H1 (cell line): ENCODE measurements around the gene MMP20. TPM values are rescaled to one million over a fixed set of nuclear protein-coding genes. Genes with fewer than 3 reads are reported as not detected.

ENCODE experiments used
- CTCF ChIA-PET: fragments of 300-600 bp; sonication (Branson Sonifier 250); formaldehyde crosslinking; loops from one replicate; lab custom pipeline; 2021; ENCODE audit not compliant: partially characterized antibody; lab: Charles Lee
- POLR2A ChIA-PET: fragments of 300-600 bp; sonication (Branson Sonifier 250); formaldehyde crosslinking; loops from one replicate; lab custom pipeline; 2021; ENCODE audit warnings: inconsistent platforms; ENCODE audit not compliant: partially characterized antibody; lab: Charles Lee
- DNase-seq, 2 experiments: peaks; one replicate each; pipeline versions ENCODE4 v3.0.0 to v3.0.0-alpha.2; 2010 to 2022; ENCODE audit warnings: low spot score in 2 of 2, low read depth in 1 of 2, mixed read lengths in 1 of 2
- FAIRE-seq: peaks from 2 replicates; lab custom pipeline; 2011; peaks lifted over from hg19 to GRCh38; lab: Jason Lieb, UNC
- H2AFZ ChIP-seq: 2 replicates; pipeline ENCODE4 v1.8.1; 2012; ENCODE audit warnings: low read length, inconsistent platforms
- H2AK5ac ChIP-seq: 2 replicates; pipeline ENCODE4 v1.6.1; 2013; ENCODE audit warnings: low read depth, low read length
- H2BK120ac ChIP-seq: replicated peaks from 2 replicates; pipeline ENCODE3; 2013; ENCODE audit warnings: low read depth, low read length, inconsistent platforms
- H2BK12ac ChIP-seq: 2 replicates; pipeline ENCODE4 v1.6.1; 2013; ENCODE audit warnings: low read depth, low read length
- H2BK15ac ChIP-seq: 2 replicates; pipeline ENCODE4 v1.6.1; 2013; ENCODE audit warnings: low read length
- H2BK20ac ChIP-seq: 2 replicates; pipeline ENCODE4 v1.6.1; 2013; ENCODE audit warnings: low read length
- H2BK5ac ChIP-seq: 2 replicates; pipeline ENCODE4 v1.6.1; 2013; ENCODE audit warnings: low read depth, low read length
- H3K14ac ChIP-seq: 2 replicates; pipeline ENCODE4 v1.6.1; 2013; ENCODE audit warnings: inconsistent platforms; ENCODE audit not compliant: insufficient read length
- H3K18ac ChIP-seq: 2 replicates; pipeline ENCODE4 v1.6.1; 2013; ENCODE audit warnings: low read length; ENCODE audit errors: extremely low read depth
- H3K23ac ChIP-seq: 2 replicates; pipeline ENCODE4 v1.6.1; 2013; ENCODE audit warnings: inconsistent platforms; ENCODE audit not compliant: insufficient read length
- H3K23me2 ChIP-seq: 2 replicates; pipeline ENCODE4 v1.6.1; 2013; ENCODE audit warnings: low read depth, low read length
- H3K27ac ChIP-seq: 2 replicates; pipeline ENCODE4 v1.6.1; 2011; ENCODE audit warnings: low read depth, low read length, inconsistent platforms
- H3K27me3 ChIP-seq, 4 experiments: replicated peaks in 1 of 4; 1 replicate in 1 of 4; 2 replicates in 3 of 4; pipeline versions ENCODE4 v1.6.1 to v1.8.1; 2011 to 2013; ENCODE audit warnings: low read length in 3 of 4, mild to moderate bottlenecking in 3 of 4, inconsistent platforms in 2 of 4, mixed read lengths in 2 of 4, moderate library complexity in 1 of 4; ENCODE audit not compliant: control insufficient read depth in 3 of 4, insufficient read depth in 3 of 4; ENCODE audit errors: extremely low read depth in 1 of 4
- H3K36me3 ChIP-seq, 4 experiments: 2 replicates each; pipeline versions ENCODE4 v1.6.1 to v1.8.1; 2011 to 2013; ENCODE audit warnings: mild to moderate bottlenecking in 4 of 4, low read length in 3 of 4, moderate library complexity in 2 of 4, control low read depth in 1 of 4, inconsistent platforms in 1 of 4; ENCODE audit not compliant: insufficient read depth in 4 of 4, control insufficient read depth in 2 of 4
- H3K4ac ChIP-seq: replicated peaks from 2 replicates; pipeline ENCODE3; 2013; ENCODE audit warnings: low read length, low read depth, mixed read lengths, inconsistent platforms; ENCODE audit not compliant: insufficient read length
- H3K4me1 ChIP-seq, 4 experiments: replicated peaks in 1 of 4; 1 replicate in 1 of 4; 2 replicates in 3 of 4; pipeline versions ENCODE4 v1.6.1 to v1.8.1; 2011 to 2013; ENCODE audit warnings: low read length in 3 of 4, inconsistent platforms in 2 of 4, mixed read lengths in 1 of 4; ENCODE audit not compliant: insufficient read depth in 4 of 4, control insufficient read depth in 3 of 4
- H3K4me2 ChIP-seq, 2 experiments: 2 replicates each; pipeline versions ENCODE4 v1.6.1 to v1.8.1; 2011 to 2013; ENCODE audit warnings: low read depth in 2 of 2, low read length in 2 of 2, control low read depth in 1 of 2, inconsistent platforms in 1 of 2, mild to moderate bottlenecking in 1 of 2; ENCODE audit not compliant: insufficient read depth in 1 of 2
- H3K4me3 ChIP-seq, 4 experiments: fragments of 200-600, 300-600 bp in 1 of 4; sonication (generic), shearing (Covaris generic), sonication (Bioruptor Twin) in 1 of 4; 2 replicates each; pipeline versions ENCODE4 v1.5.1 to v1.8.1; 2011 to 2016; ENCODE audit warnings: low read length in 4 of 4, low read depth in 3 of 4, control low read depth in 2 of 4, inconsistent platforms in 2 of 4, mild to moderate bottlenecking in 2 of 4, mixed read lengths in 1 of 4, moderate library complexity in 1 of 4; ENCODE audit not compliant: insufficient read depth in 2 of 4; ENCODE audit errors: extremely low read depth in 1 of 4
- H3K56ac ChIP-seq: replicated peaks from 2 replicates; pipeline ENCODE3; 2013; ENCODE audit warnings: low read depth, mild to moderate bottlenecking, mixed read lengths, low read length, inconsistent platforms; ENCODE audit not compliant: insufficient read length
- H3K79me1 ChIP-seq: 2 replicates; pipeline ENCODE4 v1.6.1; 2013; ENCODE audit warnings: low read depth, low read length, control low read depth
- H3K79me2 ChIP-seq, 2 experiments: 2 replicates each; pipeline versions ENCODE4 v1.6.1 to v1.8.1; 2012 to 2013; ENCODE audit warnings: low read length in 2 of 2, mild to moderate bottlenecking in 2 of 2, inconsistent platforms in 1 of 2; ENCODE audit not compliant: insufficient read depth in 2 of 2, control insufficient read depth in 1 of 2
- H3K9ac ChIP-seq, 4 experiments: replicated peaks in 1 of 4; 1 replicate in 1 of 4; 2 replicates in 3 of 4; pipeline versions ENCODE4 v1.6.1 to v1.8.1; 2011 to 2013; ENCODE audit warnings: low read depth in 3 of 4, low read length in 3 of 4, control low read depth in 2 of 4, mild to moderate bottlenecking in 2 of 4, moderate library complexity in 2 of 4, inconsistent platforms in 1 of 4; ENCODE audit errors: extremely low read depth in 1 of 4
- H3K9me3 ChIP-seq, 2 experiments: 2 replicates each; pipeline versions ENCODE4 v1.6.1 to v1.8.1; 2012 to 2013; ENCODE audit warnings: mild to moderate bottlenecking in 2 of 2, moderate library complexity in 2 of 2, control low read depth in 1 of 2, inconsistent platforms in 1 of 2, low read depth in 1 of 2, low read length in 1 of 2, mixed read lengths in 1 of 2; ENCODE audit not compliant: insufficient read depth in 2 of 2
- H4K20me1 ChIP-seq, 2 experiments: replicated peaks in 1 of 2; 2 replicates each; pipeline versions ENCODE3 to v1.8.1; 2011 to 2013; ENCODE audit warnings: inconsistent platforms in 2 of 2, low read length in 2 of 2, mild to moderate bottlenecking in 1 of 2; ENCODE audit not compliant: insufficient read depth in 2 of 2, control insufficient read depth in 1 of 2
- H4K5ac ChIP-seq: 2 replicates; pipeline ENCODE4 v1.6.1; 2013; ENCODE audit warnings: low read length, low read depth, mixed read lengths, inconsistent platforms; ENCODE audit not compliant: insufficient read length
- H4K8ac ChIP-seq: 2 replicates; pipeline ENCODE4 v1.8.0; 2013; ENCODE audit warnings: mild to moderate bottlenecking, moderate library complexity, low read length, inconsistent platforms; ENCODE audit not compliant: insufficient read depth; ENCODE audit errors: extremely low read depth
- H4K91ac ChIP-seq: replicated peaks from 2 replicates; pipeline ENCODE3; 2013; ENCODE audit warnings: low read length, mixed read lengths, inconsistent platforms; ENCODE audit not compliant: insufficient read length
- BCL11A ChIP-seq, 2 experiments: IDR thresholded peaks; one replicate each; pipeline ENCODE4 v1.6.1; 2011; ENCODE audit warnings: low read depth in 2 of 2, low read length in 2 of 2, mild to moderate bottlenecking in 2 of 2
- CHD2 ChIP-seq: IDR thresholded peaks from 2 replicates; pipeline ENCODE4 v1.6.1; 2012; ENCODE audit warnings: low read length, improper control_type of control experiment
- CTBP2 ChIP-seq: IDR thresholded peaks from 2 replicates; pipeline ENCODE4 v1.7.0; 2011; ENCODE audit warnings: borderline replicate concordance, mild to moderate bottlenecking, moderate library complexity, mixed read lengths, low read length; ENCODE audit not compliant: insufficient read depth, insufficient read length
- E2F6 ChIP-seq: IDR thresholded peaks from 2 replicates; pipeline ENCODE4 v1.6.1; 2012; ENCODE audit warnings: inconsistent platforms
- KDM5A ChIP-seq: fragments of 200-600 bp; IDR thresholded peaks from 2 replicates; pipeline ENCODE4 v1.7.1; 2012; ENCODE audit warnings: mild to moderate bottlenecking, low read length, inconsistent platforms, mixed read lengths
- PHF8 ChIP-seq: fragments of 200-600 bp; sonication (generic); conservative IDR thresholded peaks from 2 replicates; pipeline ENCODE4 v1.7.1; 2012; ENCODE audit warnings: low read depth, mild to moderate bottlenecking, inconsistent platforms, low read length, moderate library complexity
- POLR2AphosphoS5 ChIP-seq: IDR thresholded peaks from 2 replicates; pipeline ENCODE4 v1.6.1; 2011; ENCODE audit warnings: low read depth, low read length
- RNF2 ChIP-seq: fragments of 200-900, 300-1000 bp; sonication (generic); IDR thresholded peaks from 2 replicates; pipeline ENCODE4 v1.7.1; 2016; ENCODE audit warnings: borderline replicate concordance, low read depth, mild to moderate bottlenecking, antibody characterized with exemption, low read length; ENCODE audit not compliant: poor library complexity, severe bottlenecking; ENCODE audit errors: missing control alignments
- SUZ12 ChIP-seq: fragments of 200-600 bp; sonication (generic); IDR thresholded peaks from 2 replicates; pipeline ENCODE4 v1.6.1; 2012; ENCODE audit warnings: mild to moderate bottlenecking, inconsistent platforms, low read length, moderate library complexity, mixed read lengths
- TBP ChIP-seq: IDR thresholded peaks from 2 replicates; pipeline ENCODE4 v1.6.1; 2011; ENCODE audit warnings: low read depth, low read length, improper control_type of control experiment
- TEAD4 ChIP-seq: IDR thresholded peaks from 2 replicates; pipeline ENCODE4 v1.6.1; 2012; ENCODE audit warnings: low read depth, low read length, inconsistent platforms, mixed read lengths
- WGBS, 2 experiments: shearing (Covaris generic) in 1 of 2; methylation state at CpG; one replicate each; pipeline versions ENCODE4 v1.1.6 to v1.1.7; 2013 to 2015; ENCODE audit warnings: low lambda C conversion rate in 2 of 2, mixed read lengths in 2 of 2, inconsistent platforms in 1 of 2, low coverage in 1 of 2, missing lambda C conversion rate in 1 of 2; ENCODE audit not compliant: insufficient replicate concordance in 2 of 2, insufficient coverage in 1 of 2, insufficient read length in 1 of 2; ENCODE audit errors: extremely low coverage in 1 of 2, missing lambda C conversion rate in 1 of 2; 5-methylcytosine and 5-hydroxymethylcytosine counted together
- polyA plus RNA-seq, 7 experiments: library from polyadenylated mRNA; depleted of rRNA in 3 of 7; stranded (reverse) in 5 of 7; unstranded in 2 of 7; fragments of >200 nt in 5 of 7; fragments of 200-250 nt in 2 of 7; gene quantifications; 1 replicate in 5 of 7; 2 replicates in 1 of 7; 4 replicates in 1 of 7; pipeline versions ENCODE4 v1.2.1 to v1.2.3, GENCODE V29; 2011 to 2013; ENCODE audit warnings: missing spikeins in 2 of 7, mixed read lengths in 2 of 7
- total RNA-seq: library from RNA; stranded (reverse); fragmentation: NEBNext Ultra II Directional; extraction: Animal tissue kit (Norgen Biotek cat#: 25700); gene quantifications from 2 replicates; pipeline ENCODE4 v1.2.1, GENCODE V29; 2021

MMP20 gene
- total and polyA plus RNA-seq, 2 of the 8 experiments (the other 6 are each of a cell fraction or from before 2014, with no cell fraction given) = not detected

DNA sequence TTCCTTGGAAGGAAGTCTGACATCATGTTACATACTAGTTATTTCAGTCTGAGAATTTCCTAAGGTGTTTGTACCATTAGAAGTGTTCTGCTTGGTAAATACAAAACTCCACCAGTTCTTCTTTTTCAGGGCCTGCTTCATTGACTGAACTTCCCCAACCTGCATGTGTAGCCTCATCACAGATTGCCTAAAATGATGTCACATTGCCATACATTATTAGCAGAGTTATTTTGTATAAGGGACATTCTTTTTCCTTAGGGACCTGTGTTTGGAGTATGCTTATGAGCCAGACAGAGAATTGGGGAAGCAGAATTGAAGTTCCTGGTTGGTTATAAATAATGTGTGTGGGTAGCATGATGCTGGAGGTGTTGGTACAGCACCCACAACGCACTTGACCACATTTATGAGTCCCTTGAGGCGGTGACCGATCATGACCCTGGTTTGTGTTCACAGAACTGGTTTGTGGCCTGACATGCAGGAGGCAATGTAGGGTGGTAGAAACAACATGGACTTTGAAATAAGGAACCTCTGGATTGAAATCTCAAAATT, 78.1 kb downstream of the MMP20 start:
- ChIA-PET CTCF (no interaction called here), POLR2A (interaction anchor here (1.1 kb wide), 1 partner anchor 10 kb away, joined by 4 read pairs; no protein-coding TSS in a partner anchor)
- FAIRE-seq (no peak), DNase-seq (no peak)
- no peak overlapping the region; the same call in 1 of the 2 replicates for H4K8ac ChIP-seq
- H3K9ac ChIP-seq = no peak overlapping the region
- no peaks in the 10 kb centered on the region for H3K79me2 ChIP-seq
- H3K18ac ChIP-seq = no peak overlapping the region
- H4K91ac ChIP-seq = no peak overlapping the region
- no peaks in the 10 kb centered on the region for H3K79me1 ChIP-seq
- WGBS, 2 experiments = 90% methylated on average over 3 of the region's 3 CpGs; no CpG with 5 or more reads in 1 of the 2 experiments
- no peak overlapping the region for H4K5ac ChIP-seq
- H3K56ac ChIP-seq = no peak overlapping the region
- no peaks in the 10 kb centered on the region for H3K27me3 ChIP-seq
- H2BK12ac ChIP-seq = no peak overlapping the region
- no peak overlapping the region for H2BK20ac ChIP-seq
- H3K4ac ChIP-seq = no peak overlapping the region
- no peak overlapping the region for H3K4me2 ChIP-seq
- H3K36me3 ChIP-seq = no peaks in the 10 kb centered on the region
- no peak overlapping the region for H2BK5ac ChIP-seq
- no peaks in the 10 kb centered on the region for H3K4me1 ChIP-seq
- H3K27ac ChIP-seq = no peak overlapping the region
- no peaks in the 10 kb centered on the region for H4K20me1 ChIP-seq
- no peak overlapping the region for H2BK120ac ChIP-seq
- H3K23ac ChIP-seq = no peak overlapping the region
- no peak overlapping the region for H3K4me3 ChIP-seq
- no peak overlapping the region for H2AK5ac ChIP-seq
- H2AFZ ChIP-seq = no peak overlapping the region
- H3K14ac ChIP-seq = no peak overlapping the region
- no peaks in the 10 kb centered on the region for H3K9me3 ChIP-seq
- no peaks in the 10 kb centered on the region for H3K23me2 ChIP-seq
- H2BK15ac ChIP-seq = no peak overlapping the region
- TF ChIP-seq KDM5A = no peak
- TF ChIP-seq BCL11A (IDR thresholded peaks at IDR 0.05; ENCODE audit: low read depth in 2 of 2, low read length in 2 of 2) = no peak
- TF ChIP-seq E2F6 = no peak
- TF ChIP-seq TEAD4 = no peak
- TF ChIP-seq POLR2AphosphoS5 = no peak
- no peak for TF ChIP-seq CHD2
- no peak for TF ChIP-seq CTBP2
- TF ChIP-seq PHF8 = no peak
- TF ChIP-seq RNF2 = no peak
- no peak for TF ChIP-seq TBP
- no peak for TF ChIP-seq SUZ12
